22Rv1 (cell line): ENCODE measurements around the gene ADORA1.

Source experiments
- H3K27ac ChIP-seq: fragments of 450-650 bp; 2 replicates; pipeline ENCODE4 v1.5.1; 2017
- CTCF ChIP-seq: fragments of 450-650 bp; IDR thresholded peaks from 2 replicates; pipeline ENCODE4 v1.5.1; 2017; ENCODE audit warnings: mild to moderate bottlenecking
- ZFX ChIP-seq: fragments of 450-650 bp; IDR thresholded peaks from 2 replicates; pipeline ENCODE4 v1.6.1; 2017; ENCODE audit warnings: antibody characterized with exemption, borderline replicate concordance

ADORA1 gene

GRCh38 chr1:203129501-203130231 lies 2.1 kb downstream of the ADORA1 start:
- TF ChIP-seq ZFX (no peak), CTCF (no peak)

GRCh38 chr1:203130358-203130985 lies 2.9 kb downstream of the ADORA1 start:
- no peak overlapping the region for H3K27ac ChIP-seq
- TF ChIP-seq ZFX = no peak
- no peak for TF ChIP-seq CTCF

More at GRCh38 chr1:203129501-203130231, 2.1 kb downstream of the ADORA1 start:
- H3K27ac ChIP-seq = no peak overlapping the region

GRCh38 chr1:203131548-203132200 lies 4.1 kb downstream of the ADORA1 start:
- no peak overlapping the region for H3K27ac ChIP-seq
- TF ChIP-seq CTCF = no peak
- no peak for TF ChIP-seq ZFX

GRCh38 chr1:203133970-203134725 lies 6.6 kb downstream of the ADORA1 start:
- TF ChIP-seq CTCF (no peak), ZFX (no peak)
- no peak overlapping the region for H3K27ac ChIP-seq

- no peak for TF ChIP-seq CTCF
- no peak for TF ChIP-seq ZFX
- H3K27ac ChIP-seq = no peak overlapping the region
These were observed 8.2 kb downstream of the ADORA1 start for GRCh38 chr1:203135636-203136305.

GRCh38 chr1:203136409-203137042 lies 9.0 kb downstream of the ADORA1 start:
- no peak overlapping the region for H3K27ac ChIP-seq
- TF ChIP-seq CTCF (no peak), ZFX (no peak)
